ENCODE measurements around the gene ALK.

DNA sequence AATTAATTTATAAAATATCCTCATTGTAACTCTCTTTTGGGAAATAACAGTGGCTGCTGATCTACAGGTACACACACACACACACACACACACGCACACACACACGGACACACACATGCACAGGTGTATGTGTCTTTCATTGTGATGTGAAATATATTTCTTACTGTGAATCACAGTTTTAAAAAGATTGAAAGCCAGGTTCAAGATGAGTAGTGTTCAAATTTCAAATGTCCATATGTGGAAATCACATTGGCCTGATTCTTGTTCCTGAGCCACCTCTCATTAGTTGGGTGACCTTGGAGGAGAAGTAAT, 372.4 kb downstream of the ALK start:
- TF ChIP-seq, protein P1, sequence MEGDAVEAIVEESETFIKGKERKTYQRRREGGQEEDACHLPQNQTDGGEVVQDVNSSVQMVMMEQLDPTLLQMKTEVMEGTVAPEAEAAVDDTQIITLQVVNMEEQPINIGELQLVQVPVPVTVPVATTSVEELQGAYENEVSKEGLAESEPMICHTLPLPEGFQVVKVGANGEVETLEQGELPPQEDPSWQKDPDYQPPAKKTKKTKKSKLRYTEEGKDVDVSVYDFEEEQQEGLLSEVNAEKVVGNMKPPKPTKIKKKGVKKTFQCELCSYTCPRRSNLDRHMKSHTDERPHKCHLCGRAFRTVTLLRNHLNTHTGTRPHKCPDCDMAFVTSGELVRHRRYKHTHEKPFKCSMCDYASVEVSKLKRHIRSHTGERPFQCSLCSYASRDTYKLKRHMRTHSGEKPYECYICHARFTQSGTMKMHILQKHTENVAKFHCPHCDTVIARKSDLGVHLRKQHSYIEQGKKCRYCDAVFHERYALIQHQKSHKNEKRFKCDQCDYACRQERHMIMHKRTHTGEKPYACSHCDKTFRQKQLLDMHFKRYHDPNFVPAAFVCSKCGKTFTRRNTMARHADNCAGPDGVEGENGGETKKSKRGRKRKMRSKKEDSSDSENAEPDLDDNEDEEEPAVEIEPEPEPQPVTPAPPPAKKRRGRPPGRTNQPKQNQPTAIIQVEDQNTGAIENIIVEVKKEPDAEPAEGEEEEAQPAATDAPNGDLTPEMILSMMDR (IDR thresholded peaks at IDR 0.05) = no peak
- no peak for TF ChIP-seq POLR2A (IDR thresholded peaks at IDR 0.05)
